Measurements from ENCODE around the gene RBM26.

GRCh38 chr13:79369226-79369625 lies 36.8 kb downstream of the RBM26 start:
- TF ChIP-seq, protein P1, sequence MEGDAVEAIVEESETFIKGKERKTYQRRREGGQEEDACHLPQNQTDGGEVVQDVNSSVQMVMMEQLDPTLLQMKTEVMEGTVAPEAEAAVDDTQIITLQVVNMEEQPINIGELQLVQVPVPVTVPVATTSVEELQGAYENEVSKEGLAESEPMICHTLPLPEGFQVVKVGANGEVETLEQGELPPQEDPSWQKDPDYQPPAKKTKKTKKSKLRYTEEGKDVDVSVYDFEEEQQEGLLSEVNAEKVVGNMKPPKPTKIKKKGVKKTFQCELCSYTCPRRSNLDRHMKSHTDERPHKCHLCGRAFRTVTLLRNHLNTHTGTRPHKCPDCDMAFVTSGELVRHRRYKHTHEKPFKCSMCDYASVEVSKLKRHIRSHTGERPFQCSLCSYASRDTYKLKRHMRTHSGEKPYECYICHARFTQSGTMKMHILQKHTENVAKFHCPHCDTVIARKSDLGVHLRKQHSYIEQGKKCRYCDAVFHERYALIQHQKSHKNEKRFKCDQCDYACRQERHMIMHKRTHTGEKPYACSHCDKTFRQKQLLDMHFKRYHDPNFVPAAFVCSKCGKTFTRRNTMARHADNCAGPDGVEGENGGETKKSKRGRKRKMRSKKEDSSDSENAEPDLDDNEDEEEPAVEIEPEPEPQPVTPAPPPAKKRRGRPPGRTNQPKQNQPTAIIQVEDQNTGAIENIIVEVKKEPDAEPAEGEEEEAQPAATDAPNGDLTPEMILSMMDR (IDR thresholded peaks at IDR 0.05; ENCODE audit: low read depth, low read length, missing input control): no peak
- TF ChIP-seq HNF4A (conservative IDR thresholded peaks at IDR 0.05) (no peak), EGR1 (IDR thresholded peaks at IDR 0.05; ENCODE audit: low read depth in 2 of 2) (no peak), NR2F2 (IDR thresholded peaks at IDR 0.05) (no peak), MAX (IDR thresholded peaks at IDR 0.05) (no peak), YY1 (IDR thresholded peaks at IDR 0.05) (no peak), GABPA (IDR thresholded peaks at IDR 0.05 in 1 of 2, conservative IDR thresholded peaks at IDR 0.05 in 1 of 2) (no peak)
- TF ChIP-seq, protein P2, sequence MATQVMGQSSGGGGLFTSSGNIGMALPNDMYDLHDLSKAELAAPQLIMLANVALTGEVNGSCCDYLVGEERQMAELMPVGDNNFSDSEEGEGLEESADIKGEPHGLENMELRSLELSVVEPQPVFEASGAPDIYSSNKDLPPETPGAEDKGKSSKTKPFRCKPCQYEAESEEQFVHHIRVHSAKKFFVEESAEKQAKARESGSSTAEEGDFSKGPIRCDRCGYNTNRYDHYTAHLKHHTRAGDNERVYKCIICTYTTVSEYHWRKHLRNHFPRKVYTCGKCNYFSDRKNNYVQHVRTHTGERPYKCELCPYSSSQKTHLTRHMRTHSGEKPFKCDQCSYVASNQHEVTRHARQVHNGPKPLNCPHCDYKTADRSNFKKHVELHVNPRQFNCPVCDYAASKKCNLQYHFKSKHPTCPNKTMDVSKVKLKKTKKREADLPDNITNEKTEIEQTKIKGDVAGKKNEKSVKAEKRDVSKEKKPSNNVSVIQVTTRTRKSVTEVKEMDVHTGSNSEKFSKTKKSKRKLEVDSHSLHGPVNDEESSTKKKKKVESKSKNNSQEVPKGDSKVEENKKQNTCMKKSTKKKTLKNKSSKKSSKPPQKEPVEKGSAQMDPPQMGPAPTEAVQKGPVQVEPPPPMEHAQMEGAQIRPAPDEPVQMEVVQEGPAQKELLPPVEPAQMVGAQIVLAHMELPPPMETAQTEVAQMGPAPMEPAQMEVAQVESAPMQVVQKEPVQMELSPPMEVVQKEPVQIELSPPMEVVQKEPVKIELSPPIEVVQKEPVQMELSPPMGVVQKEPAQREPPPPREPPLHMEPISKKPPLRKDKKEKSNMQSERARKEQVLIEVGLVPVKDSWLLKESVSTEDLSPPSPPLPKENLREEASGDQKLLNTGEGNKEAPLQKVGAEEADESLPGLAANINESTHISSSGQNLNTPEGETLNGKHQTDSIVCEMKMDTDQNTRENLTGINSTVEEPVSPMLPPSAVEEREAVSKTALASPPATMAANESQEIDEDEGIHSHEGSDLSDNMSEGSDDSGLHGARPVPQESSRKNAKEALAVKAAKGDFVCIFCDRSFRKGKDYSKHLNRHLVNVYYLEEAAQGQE (IDR thresholded peaks at IDR 0.05): no peak
